COLO829 (cell line): ENCODE results near the gene TM4SF4.

Source experiments
- DNase-seq: peaks from one replicate; pipeline ENCODE4 v3.0.0; 2012; ENCODE audit warnings: low spot score

The TM4SF4 gene

DNA sequence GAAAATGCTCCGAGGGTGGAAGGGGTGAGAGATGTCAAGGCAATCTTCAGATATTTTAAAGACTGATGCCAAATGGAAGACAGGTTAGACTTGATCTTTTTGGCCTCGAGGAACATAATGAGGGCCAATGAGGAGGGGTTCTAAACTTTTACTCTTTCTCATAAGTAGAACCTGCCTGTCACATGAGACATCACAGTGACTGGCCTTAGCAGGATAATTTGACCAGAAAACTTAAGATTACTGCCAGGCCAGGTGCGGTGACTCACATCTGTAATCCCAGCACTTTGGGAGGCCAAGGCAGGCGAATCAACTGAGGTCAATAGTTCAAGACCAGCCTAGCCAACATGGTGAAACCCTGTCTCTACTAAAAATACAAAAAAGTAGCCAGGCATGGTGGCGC, 12.2 kb downstream of the TM4SF4 start:
- DNase-seq, result no peak

DNA sequence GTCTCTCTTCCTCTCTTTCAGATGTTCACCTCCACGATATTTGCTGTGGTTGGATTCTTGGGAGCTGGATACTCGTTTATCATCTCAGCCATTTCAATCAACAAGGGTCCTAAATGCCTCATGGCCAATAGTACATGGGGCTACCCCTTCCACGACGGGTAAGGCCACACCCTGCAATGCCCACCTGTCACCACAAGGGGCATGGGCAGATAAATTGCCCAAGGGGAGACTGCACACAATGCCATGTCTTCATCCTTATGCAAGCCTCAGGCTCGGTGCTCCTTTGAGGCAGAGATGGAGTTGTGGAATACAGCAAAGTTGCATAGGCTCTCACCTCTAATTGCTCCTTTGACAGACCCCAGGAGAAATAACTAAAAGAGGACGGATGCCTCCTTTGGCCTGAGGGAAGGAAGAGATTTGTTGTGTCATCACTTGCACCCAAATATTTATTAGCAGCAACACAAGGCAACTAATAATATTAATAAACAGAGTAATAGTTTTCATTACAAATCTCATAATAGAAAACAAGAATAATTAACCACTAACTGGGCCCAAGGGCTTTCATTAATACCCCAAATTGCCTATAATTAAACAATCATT, 13.2 kb downstream of the TM4SF4 start:
- peak; percentile 39 for DNase-seq

DNA sequence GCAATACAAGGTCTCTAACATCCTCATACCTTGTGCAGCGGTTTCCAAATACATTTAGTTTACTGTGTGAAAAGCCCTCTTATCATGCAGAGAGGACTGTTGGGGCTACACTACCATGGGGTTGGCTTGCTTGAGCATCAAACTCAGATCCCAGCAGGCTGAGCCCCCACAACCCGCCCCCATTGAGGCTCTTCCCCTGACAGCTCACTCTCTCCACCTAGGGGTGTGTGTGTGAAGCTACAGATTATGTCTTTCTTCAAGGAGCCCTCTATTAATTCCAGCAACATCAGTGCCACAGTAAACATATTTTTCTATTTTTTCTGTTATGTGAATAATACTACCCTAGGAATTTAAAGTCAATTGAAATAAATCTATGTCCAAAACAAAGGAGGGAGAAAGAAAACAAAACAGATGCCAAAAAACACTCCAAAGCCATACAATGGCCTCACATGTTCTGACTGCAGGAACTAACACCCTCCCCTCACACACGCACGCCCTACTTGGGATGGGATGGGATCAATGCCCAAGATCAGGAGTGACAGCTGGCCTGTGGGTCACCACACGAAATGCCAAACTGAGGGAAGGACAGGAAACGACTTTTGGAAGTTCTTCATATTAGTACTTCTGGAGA, 14.7 kb downstream of the TM4SF4 start:
- peak; percentile 57 for DNase-seq

DNA sequence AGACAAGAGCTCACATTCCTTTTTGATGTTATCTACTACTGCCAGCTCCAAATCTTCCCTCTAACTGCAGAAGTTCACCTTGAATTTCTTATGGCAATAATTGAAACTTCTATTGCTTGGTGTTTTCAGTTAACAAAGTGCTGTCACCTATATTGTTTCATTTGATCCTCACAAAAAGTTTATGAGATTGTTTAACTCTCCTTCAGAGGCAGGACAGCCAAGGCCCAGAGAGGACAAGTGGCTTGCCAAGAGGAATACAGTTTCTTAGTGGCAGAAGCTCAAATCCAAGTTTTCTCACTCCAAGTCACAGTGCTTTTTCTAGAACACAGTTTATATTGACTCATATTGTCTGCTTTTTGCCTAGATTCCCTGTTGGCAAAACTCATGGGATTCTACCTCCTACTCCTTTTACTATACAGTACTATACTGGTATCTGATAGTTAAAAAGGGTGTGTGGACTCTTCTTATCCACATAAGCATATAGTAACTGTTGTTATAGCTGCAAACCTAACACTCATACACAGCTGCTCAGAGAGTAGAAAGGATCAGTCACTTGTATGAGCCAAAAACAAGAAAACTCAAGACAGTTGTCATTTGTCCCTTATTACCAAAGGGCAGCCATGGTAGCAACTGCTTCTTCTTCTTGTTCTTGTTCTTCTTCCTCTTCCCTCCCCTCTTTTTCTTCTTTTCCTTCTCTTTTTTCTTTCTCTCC, 15.9 kb downstream of the TM4SF4 start:
- DNase-seq, result no peak

DNA sequence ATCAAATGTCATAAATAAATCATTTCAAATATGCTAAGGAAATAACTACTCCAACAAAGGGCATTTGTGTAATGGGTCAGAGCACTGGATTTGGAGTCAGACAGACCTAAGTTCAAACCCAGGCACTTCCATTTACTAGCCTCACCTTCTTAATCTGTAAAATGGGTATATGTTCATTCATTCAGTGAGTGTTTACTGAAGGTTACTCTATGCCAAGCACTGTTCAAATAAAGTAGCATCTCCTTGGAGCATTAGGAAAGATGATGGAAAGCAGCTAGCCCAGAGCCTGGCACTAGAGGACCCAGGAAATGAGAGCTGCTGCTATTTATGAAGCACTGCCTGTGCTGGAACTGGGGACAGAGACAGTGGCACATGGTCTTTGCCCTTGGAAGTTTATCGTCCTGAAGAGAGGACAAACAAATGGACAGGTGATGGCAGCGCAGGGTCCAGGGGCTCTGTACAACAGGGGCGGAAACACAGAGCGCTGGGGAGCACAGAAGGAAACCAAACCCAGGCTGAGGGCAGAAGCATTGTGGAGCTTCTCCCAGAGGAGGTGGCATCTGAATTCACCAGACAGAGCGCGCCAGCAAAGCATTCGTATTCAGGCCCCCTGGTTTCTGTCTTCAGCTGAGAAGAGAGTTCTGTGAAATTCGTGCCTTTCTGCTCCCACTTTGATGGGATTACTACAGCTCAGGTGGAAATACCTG, 19.0 kb downstream of the TM4SF4 start:
- no peak for DNase-seq

DNA sequence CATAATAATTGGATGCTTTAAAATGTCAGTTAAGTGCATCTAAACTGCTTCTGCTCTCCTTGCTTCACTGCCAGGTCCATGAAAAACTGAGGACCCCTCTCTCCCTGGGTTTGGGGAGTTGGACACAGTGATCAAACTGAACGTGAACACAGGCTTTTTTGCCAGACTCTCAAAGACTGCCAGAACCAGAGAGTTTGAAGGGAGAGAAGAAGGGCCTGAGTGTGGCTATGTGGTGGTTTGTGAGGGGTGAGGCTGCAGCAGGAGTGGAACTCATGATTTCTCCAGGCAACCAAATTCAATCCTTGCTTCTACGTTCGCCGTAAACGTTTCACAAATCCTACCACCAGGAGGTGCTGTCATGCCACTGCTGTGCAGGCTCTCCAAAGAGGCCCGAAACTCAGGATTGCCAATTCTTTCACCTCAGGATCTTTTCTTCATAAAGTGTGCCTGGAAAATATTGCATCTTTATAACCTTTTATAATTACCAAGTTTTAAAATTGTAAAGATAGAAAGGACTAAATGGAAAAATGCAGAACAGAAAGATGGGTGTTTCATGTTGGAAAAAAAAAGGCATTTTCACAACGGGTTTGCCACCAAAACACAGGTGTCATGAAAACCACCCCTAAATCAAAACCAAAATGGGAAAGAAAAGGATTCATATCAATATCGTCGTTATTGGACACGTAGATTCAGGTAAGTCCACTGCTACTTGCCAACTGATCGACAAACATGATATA, 19.7 kb downstream of the TM4SF4 start:
- peak; percentile 90 for DNase-seq

DNA sequence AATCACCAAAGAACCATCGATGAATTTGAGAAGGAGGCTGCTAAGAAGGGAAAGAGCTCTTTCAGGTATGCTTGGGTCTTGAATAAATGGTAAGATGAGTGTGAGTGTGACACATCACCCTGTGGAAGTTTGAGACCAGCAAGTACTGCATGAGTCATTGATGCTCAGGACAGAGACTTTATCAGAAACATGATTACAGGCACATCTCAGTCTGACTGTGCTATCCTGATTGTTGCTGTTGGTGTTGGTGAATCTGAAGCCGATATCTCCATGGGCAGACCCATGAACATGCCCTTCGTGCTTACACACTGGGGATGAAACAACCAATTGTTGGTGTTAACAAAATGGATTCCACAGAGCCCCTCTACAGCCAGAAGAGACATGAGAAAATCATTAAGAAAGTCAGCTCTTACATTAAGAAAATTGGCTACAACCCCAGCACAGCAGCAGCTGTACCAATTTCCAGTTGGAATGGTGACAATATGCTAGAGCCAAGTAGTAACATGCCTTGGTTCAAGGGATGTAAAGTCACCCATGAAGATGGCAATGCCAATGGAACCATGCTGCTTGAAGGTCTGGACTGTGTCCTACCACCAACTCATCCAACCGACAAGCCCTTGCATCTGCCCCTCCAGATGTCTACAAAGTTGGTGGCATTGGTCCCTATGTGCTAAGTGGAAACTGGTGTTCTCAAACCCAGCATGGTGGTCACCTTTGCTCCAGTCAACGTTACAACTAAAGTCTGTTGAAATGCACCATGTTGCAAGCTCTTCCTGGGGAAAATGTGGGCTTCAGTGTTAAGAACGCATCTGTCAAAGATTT, 20.5 kb downstream of the TM4SF4 start:
- DNase-seq, result peak; percentile 61

DNA sequence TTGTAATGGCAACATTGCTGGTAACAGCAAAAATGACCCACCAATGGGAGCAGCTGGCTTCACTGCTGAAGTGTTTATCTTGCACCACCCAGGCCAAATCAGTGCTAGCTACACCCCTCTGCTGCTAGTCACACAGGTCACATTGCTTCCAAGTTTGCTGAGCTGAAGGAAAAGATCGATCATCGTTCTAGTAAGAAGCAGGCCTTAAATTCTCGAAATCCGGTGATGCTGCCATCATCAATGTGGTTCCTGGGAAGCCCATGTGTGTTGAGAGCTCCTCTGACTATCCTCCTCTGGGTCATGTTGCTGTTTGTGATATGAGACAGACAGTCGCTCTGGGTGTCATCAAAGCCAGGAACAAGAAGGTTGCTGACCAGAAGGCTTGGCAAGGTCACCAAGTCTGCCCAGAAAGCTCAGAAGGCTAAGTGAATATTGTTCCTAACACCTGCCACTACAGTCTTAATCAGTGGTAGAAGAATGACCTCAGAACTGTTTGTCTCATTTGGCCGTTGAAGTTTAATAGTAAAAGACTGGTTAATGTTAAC, 21.2 kb downstream of the TM4SF4 start:
- no peak for DNase-seq

DNA sequence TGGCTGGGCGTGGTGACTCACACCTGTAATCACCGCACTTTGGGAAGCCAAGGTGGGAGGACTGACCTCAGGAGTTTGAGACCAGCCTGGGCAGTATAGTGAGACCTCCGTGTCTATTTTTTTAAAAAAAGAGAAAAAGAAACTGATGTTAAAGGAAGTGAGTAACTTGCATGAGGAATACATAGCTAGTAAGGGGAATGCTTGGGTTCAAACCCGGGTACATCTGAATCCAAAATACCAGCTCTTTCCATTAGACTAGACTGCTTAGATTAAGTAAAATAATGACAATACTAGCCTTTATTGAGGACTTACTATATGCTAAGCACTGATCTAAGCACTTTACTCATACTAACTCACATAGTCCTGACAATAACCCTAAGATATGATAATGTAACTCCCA, 22.4 kb downstream of the TM4SF4 start:
- DNase-seq, result no peak

DNA sequence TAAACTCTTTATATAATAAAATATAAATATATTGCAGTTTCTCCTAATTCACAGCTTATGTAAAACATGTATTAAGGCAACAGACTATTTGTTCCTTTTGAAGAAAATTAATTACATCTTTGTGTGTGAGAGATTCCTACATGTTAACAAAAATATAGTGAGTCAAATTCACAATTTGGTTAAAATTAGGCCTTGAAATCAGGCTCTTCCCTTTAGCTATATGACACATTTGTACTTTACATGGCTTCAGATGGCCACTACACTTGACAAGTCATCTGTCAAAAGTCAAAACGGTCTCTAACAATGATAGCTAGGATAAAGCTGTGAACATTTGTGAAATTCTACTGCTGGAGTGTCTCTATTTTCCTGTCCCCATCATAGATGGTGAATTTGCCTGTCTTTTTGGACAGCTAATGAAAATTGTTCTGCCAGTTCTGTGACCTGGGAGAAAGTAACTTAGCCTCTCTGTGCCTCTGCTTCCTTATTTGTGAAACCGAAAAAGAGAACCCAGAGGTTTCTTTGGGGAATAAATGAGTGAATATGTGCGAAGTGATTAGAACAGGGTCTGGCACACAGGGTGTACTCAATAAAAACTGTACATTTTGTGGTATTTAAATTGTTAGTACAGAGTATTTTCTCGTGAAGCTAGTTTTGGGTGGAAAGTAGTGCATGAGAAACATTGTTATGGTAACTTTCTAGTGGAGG, 23.6 kb downstream of the TM4SF4 start:
- DNase-seq, result no peak

DNA sequence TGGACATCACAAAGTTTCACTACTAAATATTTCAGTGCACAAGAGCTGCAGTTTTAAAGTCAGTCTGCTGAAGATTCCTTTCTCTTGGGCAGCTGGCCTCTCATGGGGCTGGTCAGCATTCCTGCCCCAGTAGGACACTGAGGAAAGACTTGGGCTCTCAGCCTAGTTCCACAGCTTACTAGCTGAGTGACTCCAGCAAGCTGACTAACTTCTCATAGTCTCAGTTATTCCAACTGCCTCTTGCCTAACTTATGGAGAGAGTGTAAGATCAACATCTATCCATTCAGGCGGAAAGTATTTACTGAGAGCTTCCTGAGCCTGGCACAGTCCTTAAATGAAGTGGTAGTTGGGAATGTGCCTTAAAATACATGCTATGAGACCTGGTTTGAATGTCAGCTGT, 27.0 kb downstream of the TM4SF4 start:
- DNase-seq, result no peak

DNA sequence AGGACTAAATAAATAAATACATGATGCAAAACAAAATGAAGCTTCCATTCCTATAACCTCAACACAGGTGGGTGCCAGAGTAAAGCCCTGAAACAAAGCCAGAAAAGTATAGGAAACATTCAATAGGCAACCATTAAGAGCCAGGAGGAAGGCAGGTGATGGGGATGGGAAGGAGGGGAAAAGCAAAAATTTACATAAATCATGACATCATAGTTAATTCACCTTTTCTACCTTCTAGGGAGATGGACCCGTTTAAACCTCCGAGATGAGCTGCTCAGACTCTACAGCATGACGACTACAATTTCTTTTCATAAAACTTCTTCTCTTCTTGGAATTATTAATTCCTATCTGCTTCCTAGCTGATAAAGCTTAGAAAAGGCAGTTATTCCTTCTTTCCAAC, 27.9 kb downstream of the TM4SF4 start:
- no peak for DNase-seq

DNA sequence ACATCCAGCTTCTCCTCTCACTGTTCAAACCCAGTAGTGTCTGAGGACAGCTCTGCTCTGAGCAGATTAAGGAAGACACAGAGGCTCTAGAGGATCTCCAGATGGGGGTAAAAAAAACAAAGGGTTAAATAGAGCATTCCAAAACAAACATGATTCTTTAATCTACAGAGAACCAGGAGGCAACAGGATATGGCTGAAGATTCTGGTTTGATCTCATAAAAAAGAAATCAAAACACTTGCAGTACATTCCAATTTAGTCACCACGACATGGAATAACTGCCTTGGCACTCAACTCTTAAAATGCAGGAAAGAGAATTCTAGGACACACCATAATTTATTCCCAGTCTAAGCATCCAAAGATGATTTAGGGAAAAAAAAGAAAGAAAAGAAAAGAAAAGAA, 32.0 kb downstream of the TM4SF4 start:
- no peak for DNase-seq

DNA sequence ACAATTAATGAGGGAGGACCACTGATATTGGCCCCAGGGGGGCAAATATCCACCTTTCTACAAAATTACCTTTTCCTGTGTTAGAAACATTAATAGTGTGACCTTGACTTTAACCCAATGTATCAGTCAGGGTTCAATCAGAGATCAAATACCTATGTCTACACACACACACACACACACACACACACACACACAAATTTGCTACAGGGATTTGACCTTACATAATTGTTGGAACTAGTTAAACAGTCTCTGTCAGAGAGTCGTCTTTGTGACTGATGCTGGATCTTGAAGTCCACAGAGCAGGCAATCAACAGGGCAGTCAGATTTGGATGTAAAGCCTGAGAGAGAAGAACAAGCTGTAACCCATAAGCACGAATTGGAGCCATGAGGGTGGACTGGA, 32.5 kb downstream of the TM4SF4 start:
- DNase-seq, result no peak

DNA sequence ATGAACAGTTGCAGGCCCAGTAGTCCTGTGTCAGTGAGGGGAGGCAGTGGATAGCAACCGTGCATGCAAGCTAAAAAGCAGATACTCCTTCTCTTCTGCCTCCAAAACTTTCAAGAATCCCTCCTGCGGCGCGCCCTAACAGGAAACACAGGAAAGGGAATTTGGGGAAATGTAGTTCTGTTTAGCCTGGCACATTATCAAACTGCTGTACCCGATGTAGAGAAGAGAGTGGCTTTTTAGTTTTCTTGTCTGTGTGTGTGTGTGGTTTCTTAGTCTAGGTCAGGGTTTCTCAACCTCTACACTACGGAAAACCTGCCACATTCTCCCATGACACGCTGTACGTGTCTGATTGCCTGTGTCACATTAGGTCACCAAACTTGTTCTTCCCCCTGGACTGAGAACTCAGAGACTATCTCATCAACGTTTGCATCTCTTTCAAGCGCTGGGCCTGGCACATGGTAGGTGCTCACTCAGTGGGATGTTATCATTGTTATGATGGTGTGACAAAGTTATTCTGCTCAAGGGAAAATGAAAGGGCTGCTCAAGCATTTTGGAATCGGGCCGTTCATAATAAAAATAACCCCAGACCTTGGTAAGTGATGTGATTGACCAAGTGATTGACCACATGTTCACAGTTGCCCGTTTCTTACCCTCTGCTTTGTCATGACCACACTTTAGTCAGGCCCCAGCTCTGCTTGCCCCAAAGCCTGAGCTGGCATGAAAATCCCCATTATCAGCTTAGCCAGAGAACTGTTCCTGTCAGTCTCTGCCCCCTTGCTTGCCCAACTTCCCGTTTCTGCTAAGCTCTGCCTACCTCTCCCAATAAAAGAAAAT, 33.2 kb downstream of the TM4SF4 start:
- no peak for DNase-seq

DNA sequence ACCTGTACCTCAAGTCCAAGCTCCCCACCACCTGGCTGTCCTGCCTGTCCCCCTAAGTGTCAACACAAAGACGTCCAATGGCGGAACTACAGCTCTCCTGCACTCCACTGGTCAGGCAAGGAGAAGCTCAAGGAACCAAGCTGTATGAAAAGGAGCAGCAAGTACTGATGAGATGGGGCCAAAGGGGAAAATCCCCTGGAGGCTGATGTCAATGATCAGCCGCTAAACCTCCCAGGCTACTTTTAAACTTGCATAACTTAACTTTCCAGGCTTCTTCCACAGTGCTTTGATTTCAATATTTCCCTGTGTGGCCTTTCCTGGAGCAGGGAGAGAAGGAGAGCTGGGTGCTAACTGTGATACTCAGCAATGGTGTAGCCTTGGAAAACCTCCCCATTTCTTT, 35.0 kb downstream of the TM4SF4 start:
- DNase-seq, result no peak

DNA sequence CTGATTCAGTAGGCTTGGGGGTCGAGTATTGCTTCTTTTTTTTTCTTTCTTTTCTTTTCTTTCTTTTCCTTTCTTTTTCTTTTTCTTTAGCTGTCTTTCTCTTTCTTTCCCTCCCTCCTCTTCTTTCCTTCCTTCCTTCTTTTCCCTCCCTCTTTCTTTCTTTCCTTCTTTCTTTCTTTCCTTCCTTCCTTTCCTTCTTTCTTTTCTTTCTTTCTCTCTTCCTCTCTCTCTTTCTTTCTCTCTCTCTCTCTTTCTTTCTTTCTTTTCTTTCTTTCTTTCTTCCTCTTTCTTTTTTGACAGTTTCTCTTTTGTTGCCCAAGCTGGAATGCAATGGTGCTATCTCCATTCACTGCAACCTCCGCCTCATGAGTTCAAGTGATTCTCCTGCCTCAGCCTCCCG, 36.0 kb downstream of the TM4SF4 start:
- DNase-seq, result no peak

DNA sequence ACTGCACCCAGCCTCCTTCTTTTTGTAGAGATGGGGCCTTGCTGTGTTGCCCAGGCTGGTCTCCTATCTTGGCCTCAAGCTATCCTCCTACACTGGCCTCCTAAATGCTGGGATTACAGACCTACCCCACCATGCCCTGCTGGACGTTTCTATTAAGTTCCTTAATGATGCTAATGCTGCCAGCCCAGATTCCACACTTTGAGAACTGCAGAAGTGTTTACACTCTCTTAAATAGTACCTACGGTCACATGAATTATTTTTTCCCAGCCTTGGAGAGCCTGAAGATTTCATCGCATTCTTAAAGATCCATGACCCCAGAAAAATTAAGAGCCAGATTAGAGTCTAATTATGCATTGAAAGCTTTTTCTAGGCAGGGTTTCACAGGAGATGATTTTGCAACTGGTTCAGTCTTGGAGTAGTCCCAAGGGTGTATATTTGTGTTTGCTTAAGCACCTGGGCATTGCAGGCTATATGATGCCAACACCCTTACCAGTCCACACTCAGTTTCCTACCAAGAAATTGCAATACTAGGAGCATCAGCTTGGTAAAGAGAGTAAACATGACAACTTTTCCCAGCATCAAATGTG, 36.6 kb downstream of the TM4SF4 start:
- no peak for DNase-seq
